Measurements from ENCODE around the gene RTKN2. TPM values are rescaled to one million over a fixed set of nuclear protein-coding genes. Genes with fewer than 3 reads are reported as not detected.

The RTKN2 gene
- total and polyA plus RNA-seq, 9 of the 15 experiments (the other 6 are each of a cell fraction or from before 2014, with no cell fraction given), result 0.03 to 0.11 (median 0.05) TPM; not detected in 2

DNA sequence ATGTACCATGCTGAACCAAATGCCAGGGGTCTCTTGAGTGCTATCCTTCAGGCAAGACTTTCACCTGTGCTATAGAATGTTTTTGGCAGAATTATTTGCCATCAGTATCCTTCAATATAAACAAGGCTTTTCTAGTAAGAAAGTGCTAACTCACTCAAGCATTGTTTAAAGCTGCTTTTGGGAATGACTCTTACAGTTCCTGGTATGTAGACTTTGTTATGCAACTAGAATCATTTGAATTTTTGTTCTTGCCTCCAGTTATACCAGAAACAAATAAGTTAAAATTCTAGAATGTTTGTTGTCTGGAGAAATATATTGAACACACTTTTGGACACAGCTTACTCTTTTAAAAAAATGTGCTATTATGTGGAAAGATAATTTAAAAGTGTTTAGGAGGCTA lies 39.5 kb upstream of the RTKN2 start:
- H3K9me1 ChIP-seq (ENCODE audit: control insufficient read depth, insufficient read depth, low read length), result no peaks in the 10 kb centered on the region
- no peak for ATAC-seq
- no peaks in the 10 kb centered on the region for H3K36me3 ChIP-seq (ENCODE audit: control insufficient read depth, insufficient read depth, low read length)
- no peaks in the 10 kb centered on the region for H3K9me3 ChIP-seq (replicated peaks; ENCODE audit: control insufficient read depth, insufficient read depth, low read depth, low read length)
- no TSS peak for BruUV-seq (replicated peaks)
- H3K9ac ChIP-seq (ENCODE audit: insufficient read depth in 1 of 2, low read depth in 2 of 2, low read length in 2 of 2), result no peak overlapping the region
- FAIRE-seq, result no peak
- no peaks in the 10 kb centered on the region for H4K20me1 ChIP-seq (replicated peaks; ENCODE audit: control insufficient read depth, insufficient read depth, low read length)
- H2AFZ ChIP-seq (ENCODE audit: low read depth, low read length), result no peak overlapping the region
- ChIA-PET CTCF (ENCODE audit: low intra/inter-chr PET ratio) (no interaction called here), POLR2A (interaction anchor here (0.7 kb wide), 1 partner anchor 8 kb away, joined by 3 read pairs; no protein-coding TSS in a partner anchor)
- intact Hi-C loops (cut with micrococcal nuclease) (no loop called here), in situ Hi-C loops (cut with MboI) (no loop called here)
- no peaks in the 10 kb centered on the region for H3K79me2 ChIP-seq (ENCODE audit: control insufficient read depth, insufficient read depth, low read length)
- H3K4me2 ChIP-seq (ENCODE audit: insufficient read depth, low read length), result no peak overlapping the region
- H3K27me3 ChIP-seq (ENCODE audit: control insufficient read depth in 2 of 2, insufficient read depth in 2 of 2, low read length in 2 of 2), result no peaks in the 10 kb centered on the region
- no peaks in the 10 kb centered on the region for H3K4me1 ChIP-seq (replicated peaks in 1 of 2; ENCODE audit: control insufficient read depth in 2 of 2, insufficient read depth in 2 of 2, low read length in 2 of 2)
- no peak overlapping the region for H3K4me3 ChIP-seq
- no peak for DNase-seq (ENCODE audit: extremely low read depth in 1 of 4, low spot score in 3 of 4)
- no peak overlapping the region for H3K27ac ChIP-seq (ENCODE audit: extremely low read depth, low read depth, low read length)
- TF ChIP-seq MYBL2 (IDR thresholded peaks at IDR 0.05; ENCODE audit: low read depth), result no peak
- no peak for TF ChIP-seq MYBL2 (CRISPR knock-in tag; IDR thresholded peaks at IDR 0.05; ENCODE audit: borderline replicate concordance)
- no peak for TF ChIP-seq RFX1 (IDR thresholded peaks at IDR 0.05)
- no peak for TF ChIP-seq SMAD1 (IDR thresholded peaks at IDR 0.05; ENCODE audit: low read depth, low read length, partially characterized antibody)
- no peak for TF ChIP-seq IFI16 (CRISPR knock-in tag; IDR thresholded peaks at IDR 0.05)
- TF ChIP-seq POLR2AphosphoS5 (IDR thresholded peaks at IDR 0.05; ENCODE audit: control insufficient read depth, insufficient read depth, low read depth, low read length), result no peak
- TF ChIP-seq, protein P1, sequence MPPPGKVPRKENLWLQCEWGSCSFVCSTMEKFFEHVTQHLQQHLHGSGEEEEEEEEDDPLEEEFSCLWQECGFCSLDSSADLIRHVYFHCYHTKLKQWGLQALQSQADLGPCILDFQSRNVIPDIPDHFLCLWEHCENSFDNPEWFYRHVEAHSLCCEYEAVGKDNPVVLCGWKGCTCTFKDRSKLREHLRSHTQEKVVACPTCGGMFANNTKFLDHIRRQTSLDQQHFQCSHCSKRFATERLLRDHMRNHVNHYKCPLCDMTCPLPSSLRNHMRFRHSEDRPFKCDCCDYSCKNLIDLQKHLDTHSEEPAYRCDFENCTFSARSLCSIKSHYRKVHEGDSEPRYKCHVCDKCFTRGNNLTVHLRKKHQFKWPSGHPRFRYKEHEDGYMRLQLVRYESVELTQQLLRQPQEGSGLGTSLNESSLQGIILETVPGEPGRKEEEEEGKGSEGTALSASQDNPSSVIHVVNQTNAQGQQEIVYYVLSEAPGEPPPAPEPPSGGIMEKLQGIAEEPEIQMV (tag; conservative IDR thresholded peaks at IDR 0.05; ENCODE audit: low read depth), result no peak
- TF ChIP-seq, protein P2, sequence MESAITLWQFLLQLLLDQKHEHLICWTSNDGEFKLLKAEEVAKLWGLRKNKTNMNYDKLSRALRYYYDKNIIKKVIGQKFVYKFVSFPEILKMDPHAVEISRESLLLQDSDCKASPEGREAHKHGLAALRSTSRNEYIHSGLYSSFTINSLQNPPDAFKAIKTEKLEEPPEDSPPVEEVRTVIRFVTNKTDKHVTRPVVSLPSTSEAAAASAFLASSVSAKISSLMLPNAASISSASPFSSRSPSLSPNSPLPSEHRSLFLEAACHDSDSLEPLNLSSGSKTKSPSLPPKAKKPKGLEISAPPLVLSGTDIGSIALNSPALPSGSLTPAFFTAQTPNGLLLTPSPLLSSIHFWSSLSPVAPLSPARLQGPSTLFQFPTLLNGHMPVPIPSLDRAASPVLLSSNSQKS (CRISPR knock-in tag; IDR thresholded peaks at IDR 0.05), result no peak
- no peak for TF ChIP-seq SP2 (IDR thresholded peaks at IDR 0.05; ENCODE audit: extremely low read depth, low read depth, low read length, poor library complexity, severe bottlenecking)
- TF ChIP-seq, protein P3, sequence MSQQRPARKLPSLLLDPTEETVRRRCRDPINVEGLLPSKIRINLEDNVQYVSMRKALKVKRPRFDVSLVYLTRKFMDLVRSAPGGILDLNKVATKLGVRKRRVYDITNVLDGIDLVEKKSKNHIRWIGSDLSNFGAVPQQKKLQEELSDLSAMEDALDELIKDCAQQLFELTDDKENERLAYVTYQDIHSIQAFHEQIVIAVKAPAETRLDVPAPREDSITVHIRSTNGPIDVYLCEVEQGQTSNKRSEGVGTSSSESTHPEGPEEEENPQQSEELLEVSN (IDR thresholded peaks at IDR 0.05; ENCODE audit: borderline replicate concordance in 1 of 2, extremely low read depth in 1 of 2, insufficient read depth in 1 of 2, insufficient read length in 1 of 2, low read depth in 1 of 2, low read length in 1 of 2, poor library complexity in 1 of 2, severe bottlenecking in 1 of 2), result no peak
- TF ChIP-seq, protein P4, sequence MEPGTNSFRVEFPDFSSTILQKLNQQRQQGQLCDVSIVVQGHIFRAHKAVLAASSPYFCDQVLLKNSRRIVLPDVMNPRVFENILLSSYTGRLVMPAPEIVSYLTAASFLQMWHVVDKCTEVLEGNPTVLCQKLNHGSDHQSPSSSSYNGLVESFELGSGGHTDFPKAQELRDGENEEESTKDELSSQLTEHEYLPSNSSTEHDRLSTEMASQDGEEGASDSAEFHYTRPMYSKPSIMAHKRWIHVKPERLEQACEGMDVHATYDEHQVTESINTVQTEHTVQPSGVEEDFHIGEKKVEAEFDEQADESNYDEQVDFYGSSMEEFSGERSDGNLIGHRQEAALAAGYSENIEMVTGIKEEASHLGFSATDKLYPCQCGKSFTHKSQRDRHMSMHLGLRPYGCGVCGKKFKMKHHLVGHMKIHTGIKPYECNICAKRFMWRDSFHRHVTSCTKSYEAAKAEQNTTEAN (CRISPR knock-in tag; IDR thresholded peaks at IDR 0.05), result no peak
- no peak for TF ChIP-seq PML (IDR thresholded peaks at IDR 0.05; ENCODE audit: low read length)
- TF ChIP-seq FOXA3 (CRISPR knock-in tag; conservative IDR thresholded peaks at IDR 0.05 in 1 of 2, IDR thresholded peaks at IDR 0.05 in 1 of 2), result no peak
- no peak for TF ChIP-seq JUND (IDR thresholded peaks at IDR 0.05; ENCODE audit: borderline replicate concordance, low read depth, low read length)
- TF ChIP-seq JUND (tag; IDR thresholded peaks at IDR 0.05; ENCODE audit: borderline replicate concordance, low read depth, low read length), result no peak

All from K562 (cell line).